Measurements from ENCODE around the gene FBXW7.

The FBXW7 gene

GRCh38 chr4:152364383-152364782 lies 171.5 kb downstream of the FBXW7 start:
- no peak for DNase-seq

GRCh38 chr4:152363904-152364303 lies 172.0 kb downstream of the FBXW7 start:
- DNase-seq = no peak

- no peak for DNase-seq
These were observed 172.8 kb downstream of the FBXW7 start for GRCh38 chr4:152363086-152363485.

- no peak for DNase-seq
These were observed 175.9 kb downstream of the FBXW7 start for GRCh38 chr4:152360045-152360410.

- DNase-seq = no peak
These were observed 176.5 kb downstream of the FBXW7 start for GRCh38 chr4:152359208-152360044.

- no peak for DNase-seq
These were observed 178.7 kb downstream of the FBXW7 start for GRCh38 chr4:152357206-152357605.

- DNase-seq = no peak
These were observed 179.4 kb downstream of the FBXW7 start for GRCh38 chr4:152356428-152357034.

- DNase-seq = no peak
These were observed 183.2 kb downstream of the FBXW7 start for GRCh38 chr4:152352622-152353116.

- no peak for DNase-seq
These were observed 183.7 kb downstream of the FBXW7 start for GRCh38 chr4:152352215-152352614.

- no peak for DNase-seq
These were observed 184.8 kb downstream of the FBXW7 start for GRCh38 chr4:152351080-152351479.

- DNase-seq = no peak
These were observed 187.2 kb downstream of the FBXW7 start for GRCh38 chr4:152348670-152349069.

- no peak for DNase-seq
These were observed 188.9 kb downstream of the FBXW7 start for GRCh38 chr4:152346979-152347378.

GRCh38 chr4:152346526-152346925 lies 189.4 kb downstream of the FBXW7 start:
- no peak for DNase-seq

- no peak for DNase-seq
These were observed 191.9 kb downstream of the FBXW7 start for GRCh38 chr4:152344001-152344400.

GRCh38 chr4:152342293-152342692 lies 193.6 kb downstream of the FBXW7 start:
- no peak for DNase-seq

- no peak for DNase-seq
These were observed 195.1 kb downstream of the FBXW7 start for GRCh38 chr4:152340818-152341217.

GRCh38 chr4:152339576-152339975 lies 196.3 kb downstream of the FBXW7 start:
- DNase-seq = no peak

GRCh38 chr4:152334931-152335330 lies 201.0 kb downstream of the FBXW7 start:
- DNase-seq = no peak

- DNase-seq = no peak
These were observed 204.8 kb downstream of the FBXW7 start for GRCh38 chr4:152331042-152331441.

GRCh38 chr4:152328582-152328981 lies 207.3 kb downstream of the FBXW7 start:
- DNase-seq = no peak

- no peak for DNase-seq
These were observed 208.1 kb downstream of the FBXW7 start for GRCh38 chr4:152327606-152328453.

GRCh38 chr4:152325831-152326230 lies 210.1 kb downstream of the FBXW7 start:
- no peak for DNase-seq

- DNase-seq = no peak
These were observed 212.7 kb downstream of the FBXW7 start for GRCh38 chr4:152323221-152323620.

Data from activated naive CD4-positive, alpha-beta T cell (primary cell).